ENCODE measurements around the gene DHX35.

DHX35 gene

GRCh38 chr20:39069976-39070375 lies 107.8 kb downstream of the DHX35 start:
- no peak for DNase-seq

- no peak for DNase-seq
Observed at GRCh38 chr20:39070484-39071231, 108.5 kb downstream of the DHX35 start.

GRCh38 chr20:39072132-39072531 lies 110.0 kb downstream of the DHX35 start:
- no peak for DNase-seq

- DNase-seq = no peak
Observed at GRCh38 chr20:39072653-39073052, 110.5 kb downstream of the DHX35 start.

GRCh38 chr20:39075731-39076130 lies 113.6 kb downstream of the DHX35 start:
- no peak for DNase-seq

GRCh38 chr20:39076958-39077357 lies 114.8 kb downstream of the DHX35 start:
- DNase-seq = no peak

GRCh38 chr20:39080326-39080725 lies 118.2 kb downstream of the DHX35 start:
- DNase-seq = no peak

GRCh38 chr20:39081255-39081654 lies 119.1 kb downstream of the DHX35 start:
- DNase-seq = peak; percentile 82

GRCh38 chr20:39082622-39083398 lies 120.7 kb downstream of the DHX35 start:
- DNase-seq = no peak

GRCh38 chr20:39083761-39084160 lies 121.6 kb downstream of the DHX35 start:
- DNase-seq = no peak

- no peak for DNase-seq
Observed at GRCh38 chr20:39089029-39089428, 126.9 kb downstream of the DHX35 start.
